ENCODE measurements around the gene SPOPL.

DNA sequence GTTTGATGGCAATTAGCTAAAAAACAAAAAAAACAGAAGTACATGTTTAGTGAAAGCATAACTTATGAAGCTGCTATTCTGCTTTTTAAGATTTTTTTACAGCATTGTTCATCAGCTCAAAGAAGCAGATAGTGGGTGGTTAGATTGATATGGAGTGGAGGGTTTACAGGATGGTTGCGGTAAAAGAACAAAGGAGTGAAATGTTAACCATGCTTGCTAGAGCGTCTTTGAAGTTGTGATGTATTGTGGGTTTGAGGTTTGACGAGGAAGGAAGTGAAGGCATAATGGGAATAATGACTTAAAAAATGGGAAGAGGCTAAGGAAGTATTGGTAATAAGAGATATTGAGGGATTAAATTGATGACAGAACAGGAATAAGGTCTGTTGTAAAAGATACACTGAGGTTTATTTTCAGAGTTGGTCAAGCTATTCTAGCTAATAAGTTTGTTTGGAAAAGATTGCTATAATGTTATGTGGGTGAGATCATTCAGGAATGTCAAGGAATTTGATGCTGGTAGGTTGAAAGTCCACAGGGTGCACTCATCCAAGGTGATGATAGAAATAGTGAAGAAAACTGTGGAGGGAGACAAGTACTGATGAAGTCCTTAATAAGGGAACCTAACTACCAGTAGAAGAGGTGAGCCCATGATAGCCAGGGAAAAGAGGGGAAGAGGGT lies 14.6 kb downstream of the SPOPL start:
- TF ChIP-seq, protein P1, sequence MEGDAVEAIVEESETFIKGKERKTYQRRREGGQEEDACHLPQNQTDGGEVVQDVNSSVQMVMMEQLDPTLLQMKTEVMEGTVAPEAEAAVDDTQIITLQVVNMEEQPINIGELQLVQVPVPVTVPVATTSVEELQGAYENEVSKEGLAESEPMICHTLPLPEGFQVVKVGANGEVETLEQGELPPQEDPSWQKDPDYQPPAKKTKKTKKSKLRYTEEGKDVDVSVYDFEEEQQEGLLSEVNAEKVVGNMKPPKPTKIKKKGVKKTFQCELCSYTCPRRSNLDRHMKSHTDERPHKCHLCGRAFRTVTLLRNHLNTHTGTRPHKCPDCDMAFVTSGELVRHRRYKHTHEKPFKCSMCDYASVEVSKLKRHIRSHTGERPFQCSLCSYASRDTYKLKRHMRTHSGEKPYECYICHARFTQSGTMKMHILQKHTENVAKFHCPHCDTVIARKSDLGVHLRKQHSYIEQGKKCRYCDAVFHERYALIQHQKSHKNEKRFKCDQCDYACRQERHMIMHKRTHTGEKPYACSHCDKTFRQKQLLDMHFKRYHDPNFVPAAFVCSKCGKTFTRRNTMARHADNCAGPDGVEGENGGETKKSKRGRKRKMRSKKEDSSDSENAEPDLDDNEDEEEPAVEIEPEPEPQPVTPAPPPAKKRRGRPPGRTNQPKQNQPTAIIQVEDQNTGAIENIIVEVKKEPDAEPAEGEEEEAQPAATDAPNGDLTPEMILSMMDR (IDR thresholded peaks at IDR 0.05): no peak
- no peak for TF ChIP-seq POLR2A (IDR thresholded peaks at IDR 0.05)
